ENCODE measurements around the gene TXNDC5. TPM values are rescaled to one million over a fixed set of nuclear protein-coding genes. Genes with fewer than 3 reads are reported as not detected.

Gene TXNDC5
- total and polyA plus RNA-seq, 4 experiments from 2014 or later = 18.1 to 45.7 (median 24.4) TPM

DNA sequence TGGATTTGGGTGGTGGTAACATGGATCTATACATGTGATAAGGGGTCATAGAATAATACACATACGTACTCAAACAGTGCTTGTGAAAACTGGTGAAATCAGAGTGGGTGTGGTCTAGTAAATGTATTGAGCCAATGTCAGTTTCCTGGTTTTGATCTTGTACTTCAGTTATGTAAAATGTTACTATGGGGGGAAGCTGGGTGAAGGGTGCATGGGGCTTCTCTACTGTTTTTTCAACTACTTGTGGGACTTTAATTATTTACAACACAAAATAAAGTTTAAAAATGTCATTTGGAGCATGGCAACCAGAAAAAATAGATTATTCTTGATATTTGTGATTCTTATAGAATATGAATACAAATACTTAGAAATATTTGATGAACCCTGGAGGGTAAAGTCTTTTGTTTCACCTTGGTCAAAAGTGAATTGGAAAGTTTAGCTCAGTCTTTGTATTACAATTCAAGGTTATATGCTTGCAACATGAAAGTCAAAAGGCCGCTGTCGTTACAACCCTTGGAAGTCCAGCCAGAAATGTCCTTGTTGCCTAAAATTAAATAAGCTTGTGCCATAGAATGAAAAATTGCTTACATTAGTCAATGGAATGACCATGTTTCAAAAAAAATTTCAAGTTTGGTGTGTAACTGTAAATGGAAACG, 74.1 kb downstream of the TXNDC5 start:
- Histone ChIP-seq H3K4me1 (ENCODE audit: insufficient read depth, low read length) (no peaks in the 10 kb centered on the region), H3K36me3 (ENCODE audit: insufficient read depth, low read length) (no peaks in the 10 kb centered on the region), H3K4me3 (ENCODE audit: low read length in 2 of 2) (no peak overlapping the region), H3K9me3 (ENCODE audit: control insufficient read depth in 1 of 2, low read length in 2 of 2) (no peaks in the 10 kb centered on the region), H3K27me3 (ENCODE audit: insufficient read depth, low read length) (no peaks in the 10 kb centered on the region), H3K27ac (ENCODE audit: low read depth, low read length) (no peak overlapping the region)
- H3K27ac Mint-ChIP-seq = no peak overlapping the region
- intact Hi-C loops (cut with micrococcal nuclease) = no loop called here
- H3K4me1 Mint-ChIP-seq = peaks cover 0 to 1% (median 0%) of the 10 kb centered on the region in 4 donors
- no peak for DNase-seq
- peaks cover 11 to 17% of the 10 kb centered on the region in 2 donors for H3K27me3 Mint-ChIP-seq
- H3K36me3 Mint-ChIP-seq = no peaks in the 10 kb centered on the region
- H3K4me3 Mint-ChIP-seq = no peak overlapping the region
- CTCF ChIA-PET (ENCODE audit: partially characterized antibody) = no interaction called here
- POLR2A ChIA-PET (ENCODE audit: partially characterized antibody) = no interaction called here
- peaks cover 0 to 2% (median 0%) of the 10 kb centered on the region in 8 donors for H3K9me3 Mint-ChIP-seq

DNA sequence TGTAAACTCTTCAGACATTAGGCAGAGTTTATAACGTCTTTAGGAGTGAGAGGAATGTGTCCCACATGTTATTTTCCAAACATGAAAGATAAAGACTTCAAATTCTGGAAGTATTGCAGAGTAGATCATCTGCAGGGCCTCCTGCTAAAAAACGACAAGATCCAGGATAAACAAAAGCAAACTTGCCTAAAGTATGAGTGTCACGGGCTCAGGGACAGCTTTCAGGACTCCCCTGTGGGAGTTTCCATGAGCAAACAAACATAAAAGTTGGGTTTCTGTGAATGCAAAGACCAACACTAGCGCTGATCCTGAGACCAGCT, 76.9 kb downstream of the TXNDC5 start:
- CTCF ChIA-PET (ENCODE audit: partially characterized antibody) = no interaction called here
- Mint-ChIP-seq H3K9me3 (peaks cover 0 to 11% (median 1%) of the 10 kb centered on the region in 8 donors), H3K4me1 (peaks cover 0 to 1% (median 0%) of the 10 kb centered on the region in 4 donors), H3K27me3 (peaks cover 11 to 17% of the 10 kb centered on the region in 2 donors), H3K36me3 (no peaks in the 10 kb centered on the region), H3K4me3 (no peak overlapping the region), H3K27ac (no peak overlapping the region)
- H3K27me3 ChIP-seq (ENCODE audit: insufficient read depth, low read length) = no peaks in the 10 kb centered on the region
- no peak for DNase-seq
- H3K4me3 ChIP-seq (ENCODE audit: low read length in 2 of 2) = no peak overlapping the region
- H3K9me3 ChIP-seq (ENCODE audit: control insufficient read depth in 1 of 2, low read length in 2 of 2) = no peaks in the 10 kb centered on the region
- H3K27ac ChIP-seq (ENCODE audit: low read depth, low read length) = no peak overlapping the region
- H3K4me1 ChIP-seq (ENCODE audit: insufficient read depth, low read length) = no peaks in the 10 kb centered on the region
- no peaks in the 10 kb centered on the region for H3K36me3 ChIP-seq (ENCODE audit: insufficient read depth, low read length)
- POLR2A ChIA-PET (ENCODE audit: partially characterized antibody) = no interaction called here
- intact Hi-C loops (cut with micrococcal nuclease) = no loop called here

DNA sequence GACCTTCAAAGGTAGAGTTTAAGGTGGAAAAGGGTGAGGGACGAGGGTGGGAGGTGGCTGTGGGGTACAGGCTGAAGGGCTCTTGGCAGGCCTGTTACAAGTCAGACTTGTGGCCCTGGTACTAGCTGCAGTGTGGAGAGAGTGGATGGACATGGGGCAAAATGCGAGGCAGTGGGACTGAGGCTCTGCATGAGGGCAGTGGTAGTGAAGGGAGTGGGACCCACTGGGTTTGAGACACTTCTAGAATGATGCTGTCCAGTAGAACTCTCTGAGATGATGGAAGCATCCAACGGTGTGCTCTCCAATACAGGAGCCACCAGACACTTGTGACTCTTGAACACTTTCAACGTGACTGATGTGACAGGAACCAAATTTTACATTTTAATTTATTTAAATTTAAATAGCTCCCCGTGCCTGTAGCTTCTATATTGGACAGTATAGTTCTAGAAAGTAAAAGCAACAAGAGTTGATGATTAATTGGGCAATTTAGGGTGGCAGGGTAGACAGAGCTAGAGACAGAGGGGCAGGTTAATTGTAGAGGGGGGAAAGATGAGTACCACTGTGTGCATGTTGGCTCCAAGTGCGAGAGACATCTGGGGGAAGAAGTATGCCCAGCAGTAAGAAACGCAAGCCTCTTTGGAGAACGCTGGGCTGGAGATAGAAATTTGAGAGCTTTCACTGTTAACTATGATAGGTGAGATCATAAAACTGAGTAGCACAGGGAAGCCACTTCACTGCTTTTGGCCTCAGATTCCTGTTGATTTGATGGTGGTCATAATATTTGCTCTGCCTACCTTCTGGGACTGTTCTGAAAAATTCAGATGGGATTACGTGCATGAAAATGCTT, 77.5 kb downstream of the TXNDC5 start:
- CTCF ChIA-PET (ENCODE audit: partially characterized antibody) = no interaction called here
- H3K36me3 Mint-ChIP-seq = no peaks in the 10 kb centered on the region
- POLR2A ChIA-PET (ENCODE audit: partially characterized antibody) = no interaction called here
- no peak overlapping the region for H3K27ac ChIP-seq (ENCODE audit: low read depth, low read length)
- peaks cover 0 to 11% (median 1%) of the 10 kb centered on the region in 8 donors for H3K9me3 Mint-ChIP-seq
- H3K4me3 ChIP-seq (ENCODE audit: low read length in 2 of 2) = no peak overlapping the region
- peaks cover 11 to 17% of the 10 kb centered on the region in 2 donors for H3K27me3 Mint-ChIP-seq
- H3K9me3 ChIP-seq (ENCODE audit: control insufficient read depth in 1 of 2, low read length in 2 of 2) = no peaks in the 10 kb centered on the region
- no peaks in the 10 kb centered on the region for H3K27me3 ChIP-seq (ENCODE audit: insufficient read depth, low read length)
- H3K4me1 ChIP-seq (ENCODE audit: insufficient read depth, low read length) = no peaks in the 10 kb centered on the region
- no peak overlapping the region for H3K4me3 Mint-ChIP-seq
- peaks cover 0 to 1% (median 0%) of the 10 kb centered on the region in 4 donors for H3K4me1 Mint-ChIP-seq
- DNase-seq = no peak
- intact Hi-C loops (cut with micrococcal nuclease) = no loop called here
- H3K36me3 ChIP-seq (ENCODE audit: insufficient read depth, low read length) = no peaks in the 10 kb centered on the region
- H3K27ac Mint-ChIP-seq = no peak overlapping the region

Other genes starting within 250 kb of the TXNDC5 start
- not detected for gene BMP6, start 184.7 kb downstream of the TXNDC5 start, total RNA-seq
- under 1 TPM in 1 of 2 donors, not detected in 1; 0.06 TPM for gene BMP6, start 184.7 kb downstream of the TXNDC5 start, polyA plus RNA-seq
- 10 to 100 TPM; 23.0 to 24.9 TPM for gene BLOC1S5, start 153.6 kb upstream of the TXNDC5 start, total RNA-seq
- gene BLOC1S5, start 153.6 kb upstream of the TXNDC5 start, polyA plus RNA-seq = 10 to 100 TPM; 27.2 to 36.3 TPM
- 10 to 100 TPM; 14.8 to 20.7 TPM for gene EEF1E1, start 191.8 kb upstream of the TXNDC5 start, total RNA-seq
- gene EEF1E1, start 191.8 kb upstream of the TXNDC5 start, polyA plus RNA-seq = 10 to 100 TPM; 52.8 to 82.7 TPM